H9 (cell line): Measurements from ENCODE around the gene ARHGEF12. TPM values are rescaled to one million over a fixed set of nuclear protein-coding genes. Genes with fewer than 3 reads are reported as not detected.

Source experiments
- DNase-seq: peaks from one replicate; pipeline ENCODE4 v3.0.0-alpha.2; 2017
- H2AFZ ChIP-seq: one replicate; pipeline ENCODE4 v1.6.1; 2013; ENCODE audit warnings: mild to moderate bottlenecking, low read length, control low read depth, moderate library complexity
- H2AK5ac ChIP-seq: 2 replicates; pipeline ENCODE4 v1.6.1; 2013; ENCODE audit warnings: low read length, control low read depth, mixed read lengths; ENCODE audit not compliant: insufficient read length
- H2BK120ac ChIP-seq: one replicate; pipeline ENCODE4 v1.6.1; 2013; ENCODE audit warnings: low read depth, mild to moderate bottlenecking, low read length, control low read depth, inconsistent platforms; ENCODE audit not compliant: poor library complexity, severe bottlenecking
- H2BK12ac ChIP-seq: 2 replicates; pipeline ENCODE4 v1.6.1; 2013; ENCODE audit warnings: low read length, control low read depth, mixed read lengths, low read depth; ENCODE audit not compliant: insufficient read length
- H2BK15ac ChIP-seq: 2 replicates; pipeline ENCODE4 v1.6.1; 2013; ENCODE audit warnings: low read depth, low read length, control low read depth
- H2BK20ac ChIP-seq: one replicate; pipeline ENCODE4 v1.6.1; 2013; ENCODE audit warnings: low read depth, mild to moderate bottlenecking, low read length, control low read depth, inconsistent platforms; ENCODE audit not compliant: poor library complexity, severe bottlenecking
- H2BK5ac ChIP-seq: 2 replicates; pipeline ENCODE4 v1.6.1; 2013; ENCODE audit warnings: low read length, control low read depth, mixed read lengths; ENCODE audit not compliant: insufficient read length
- H3K14ac ChIP-seq: 2 replicates; pipeline ENCODE4 v1.6.1; 2013; ENCODE audit warnings: low read length, control low read depth; ENCODE audit not compliant: insufficient read depth
- H3K18ac ChIP-seq: 2 replicates; pipeline ENCODE4 v1.6.1; 2013; ENCODE audit warnings: low read depth, mild to moderate bottlenecking, mixed read lengths, low read length, control low read depth; ENCODE audit not compliant: insufficient read length
- H3K23ac ChIP-seq: 2 replicates; pipeline ENCODE4 v1.6.1; 2013; ENCODE audit warnings: low read length, control low read depth, mixed read lengths, low read depth; ENCODE audit not compliant: insufficient read length
- H3K23me2 ChIP-seq: 2 replicates; pipeline ENCODE4 v1.6.1; 2013; ENCODE audit warnings: low read depth, mild to moderate bottlenecking, mixed read lengths, low read length, control low read depth; ENCODE audit not compliant: insufficient read length, poor library complexity, severe bottlenecking
- H3K27ac ChIP-seq: 2 replicates; pipeline ENCODE4 v1.5.1; 2013; ENCODE audit warnings: low read length, control low read depth, mixed read lengths, low read depth; ENCODE audit not compliant: insufficient read length
- H3K27me3 ChIP-seq: 2 replicates; pipeline ENCODE4 v1.6.1; 2013; ENCODE audit warnings: low read length, control low read depth, inconsistent platforms; ENCODE audit not compliant: insufficient read depth
- H3K4ac ChIP-seq: 2 replicates; pipeline ENCODE4 v1.6.1; 2013; ENCODE audit warnings: low read depth, mild to moderate bottlenecking, control low read depth, inconsistent platforms, low read length, moderate library complexity
- H3K4me1 ChIP-seq: 2 replicates; pipeline ENCODE4 v1.6.1; 2013; ENCODE audit warnings: low read length, control low read depth, inconsistent platforms; ENCODE audit not compliant: insufficient read depth
- H3K4me2 ChIP-seq: 2 replicates; pipeline ENCODE4 v1.6.1; 2013; ENCODE audit warnings: low read length, control low read depth, mixed read lengths; ENCODE audit not compliant: insufficient read length, insufficient read depth
- H3K56ac ChIP-seq: 2 replicates; pipeline ENCODE4 v1.6.1; 2013; ENCODE audit warnings: low read depth, mild to moderate bottlenecking, mixed read lengths, low read length, control low read depth; ENCODE audit not compliant: insufficient read length
- H3K79me1 ChIP-seq: 2 replicates; pipeline ENCODE4 v1.6.1; 2013; ENCODE audit warnings: low read depth, mild to moderate bottlenecking, moderate library complexity, low read length, control low read depth, inconsistent platforms; ENCODE audit not compliant: insufficient read depth, poor library complexity, severe bottlenecking
- H3K79me2 ChIP-seq: 2 replicates; pipeline ENCODE4 v1.6.1; 2013; ENCODE audit warnings: low read length, control low read depth, inconsistent platforms; ENCODE audit not compliant: insufficient read depth
- H3K9ac ChIP-seq: 2 replicates; pipeline ENCODE4 v1.6.1; 2013; ENCODE audit warnings: low read length, control low read depth, mixed read lengths; ENCODE audit not compliant: insufficient read length; ENCODE audit errors: extremely low read depth
- H3K9me3 ChIP-seq: one replicate; pipeline ENCODE4 v1.6.1; 2013; ENCODE audit warnings: low read depth, low read length, inconsistent platforms; ENCODE audit not compliant: control insufficient read depth
- H3T11ph ChIP-seq: one replicate; pipeline ENCODE4 v1.6.1; 2013; ENCODE audit warnings: mild to moderate bottlenecking, low read length, control low read depth, inconsistent platforms
- H4K20me1 ChIP-seq: one replicate; pipeline ENCODE4 v1.6.1; 2013; ENCODE audit not compliant: control insufficient read depth, insufficient read length, insufficient read depth
- H4K5ac ChIP-seq: 2 replicates; pipeline ENCODE4 v1.6.1; 2013; ENCODE audit warnings: low read depth, mild to moderate bottlenecking, mixed read lengths, low read length, control low read depth; ENCODE audit not compliant: insufficient read length
- H4K8ac ChIP-seq: replicated peaks from 2 replicates; pipeline ENCODE4 v1.6.1; 2013; ENCODE audit warnings: low read length, control low read depth, mixed read lengths, low read depth; ENCODE audit not compliant: insufficient read length
- H4K91ac ChIP-seq: 2 replicates; pipeline ENCODE4 v1.6.1; 2013; ENCODE audit warnings: low read depth, mild to moderate bottlenecking, moderate library complexity, mixed read lengths, low read length, control low read depth; ENCODE audit not compliant: insufficient read length
- H3K27ac Mint-ChIP-seq, 3 experiments: 2 replicates in 2 of 3; 3 replicates in 1 of 3; pipeline ENCODE4 v1.8.0; 2020 to 2021; ENCODE audit warnings: mixed read lengths in 3 of 3, mild to moderate bottlenecking in 1 of 3, moderate library complexity in 1 of 3
- H3K27me3 Mint-ChIP-seq: 2 replicates; pipeline ENCODE4 v1.8.0; 2021; ENCODE audit warnings: low read depth, mild to moderate bottlenecking, moderate library complexity, mixed read lengths
- H3K36me3 Mint-ChIP-seq, 3 experiments: 2 replicates in 2 of 3; 3 replicates in 1 of 3; pipeline ENCODE4 v1.8.0; 2020 to 2021; ENCODE audit warnings: low read depth in 3 of 3, mixed read lengths in 3 of 3; ENCODE audit not compliant: insufficient read depth in 1 of 3
- H3K4me1 Mint-ChIP-seq, 2 experiments: 2 replicates each; pipeline ENCODE4 v1.8.0; 2020; ENCODE audit warnings: mixed read lengths in 2 of 2
- H3K4me3 Mint-ChIP-seq, 2 experiments: 2 replicates in 1 of 2; 3 replicates in 1 of 2; pipeline ENCODE4 v1.8.0; 2020 to 2021; ENCODE audit warnings: mild to moderate bottlenecking in 2 of 2, mixed read lengths in 2 of 2, moderate library complexity in 1 of 2
- H3K9me3 Mint-ChIP-seq, 2 experiments: 2 replicates in 1 of 2; 3 replicates in 1 of 2; pipeline ENCODE4 v1.8.0; 2020; ENCODE audit warnings: mild to moderate bottlenecking in 2 of 2, mixed read lengths in 2 of 2, moderate library complexity in 1 of 2
- WGBS: extraction: QIAGEN DNeasy Blood & Tissue Kit; methylation state at CpG from one replicate; pipeline ENCODE4 v1.1.7; 2013; ENCODE audit warnings: missing lambda C conversion rate, low lambda C conversion rate, mixed read lengths; ENCODE audit not compliant: insufficient read length; ENCODE audit errors: extremely low coverage; 5-methylcytosine and 5-hydroxymethylcytosine counted together
- total RNA-seq: library from RNA; stranded (reverse); gene quantifications from 2 replicates; pipeline ENCODE4 v1.2.1, GENCODE V29; 2021
- TF ChIP-seq, protein P1 (sequence below): fragments of 200-600 bp; sonication (generic); conservative IDR thresholded peaks from 3 replicates; pipeline ENCODE4 v1.8.0; 2021; ENCODE audit warnings: antibody characterized with exemption, mild to moderate bottlenecking

Gene ARHGEF12
- total RNA-seq, 1 experiment from 2014 or later: 27.0 TPM

DNA sequence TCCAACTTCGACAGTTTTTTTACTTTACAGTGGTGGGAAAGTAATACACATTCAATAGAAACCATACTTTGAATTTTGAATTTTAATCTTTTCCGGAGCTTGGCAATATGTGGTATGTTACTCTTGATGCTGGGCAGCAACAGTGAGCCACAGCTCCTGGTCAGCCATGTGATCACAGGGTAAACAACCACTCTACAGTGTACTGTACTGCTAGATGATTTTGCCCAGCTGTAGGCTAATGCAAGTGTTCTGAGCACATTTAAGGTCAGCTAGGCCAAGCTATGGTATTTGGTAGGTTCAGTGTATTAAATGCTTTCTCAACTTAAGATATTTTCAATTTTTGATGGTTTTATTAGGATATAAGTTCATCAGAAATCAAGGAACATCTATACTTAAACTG lies 126.6 kb downstream of the ARHGEF12 start:
- Histone ChIP-seq H2BK120ac (no peak overlapping the region), H2AK5ac (no peak overlapping the region), H4K91ac (no peak overlapping the region), H4K5ac (no peak overlapping the region), H2BK15ac (no peak overlapping the region), H3K79me2 (no peaks in the 10 kb centered on the region), H3K18ac (no peak overlapping the region), H3K4ac (no peak overlapping the region), H2AFZ (no peak overlapping the region), H3K4me2 (no peak overlapping the region), H2BK20ac (no peak overlapping the region), H3K79me1 (no peaks in the 10 kb centered on the region), H2BK5ac (no peak overlapping the region), H3K9ac (no peak overlapping the region), H3K56ac (no peak overlapping the region), H3K27ac (no peak overlapping the region), H3K9me3 (no peaks in the 10 kb centered on the region), H3T11ph (no peak overlapping the region), H3K4me1 (no peaks in the 10 kb centered on the region), H3K23ac (no peak overlapping the region), H4K20me1 (no peaks in the 10 kb centered on the region), H3K27me3 (no peaks in the 10 kb centered on the region), H2BK12ac (no peak overlapping the region), H4K8ac (no peak overlapping the region), H3K23me2 (no peaks in the 10 kb centered on the region), H3K14ac (no peak overlapping the region)
- no peak overlapping the region for H3K27ac Mint-ChIP-seq
- no peak for DNase-seq
- H3K4me1 Mint-ChIP-seq: no peaks in the 10 kb centered on the region
- TF ChIP-seq, protein P1, sequence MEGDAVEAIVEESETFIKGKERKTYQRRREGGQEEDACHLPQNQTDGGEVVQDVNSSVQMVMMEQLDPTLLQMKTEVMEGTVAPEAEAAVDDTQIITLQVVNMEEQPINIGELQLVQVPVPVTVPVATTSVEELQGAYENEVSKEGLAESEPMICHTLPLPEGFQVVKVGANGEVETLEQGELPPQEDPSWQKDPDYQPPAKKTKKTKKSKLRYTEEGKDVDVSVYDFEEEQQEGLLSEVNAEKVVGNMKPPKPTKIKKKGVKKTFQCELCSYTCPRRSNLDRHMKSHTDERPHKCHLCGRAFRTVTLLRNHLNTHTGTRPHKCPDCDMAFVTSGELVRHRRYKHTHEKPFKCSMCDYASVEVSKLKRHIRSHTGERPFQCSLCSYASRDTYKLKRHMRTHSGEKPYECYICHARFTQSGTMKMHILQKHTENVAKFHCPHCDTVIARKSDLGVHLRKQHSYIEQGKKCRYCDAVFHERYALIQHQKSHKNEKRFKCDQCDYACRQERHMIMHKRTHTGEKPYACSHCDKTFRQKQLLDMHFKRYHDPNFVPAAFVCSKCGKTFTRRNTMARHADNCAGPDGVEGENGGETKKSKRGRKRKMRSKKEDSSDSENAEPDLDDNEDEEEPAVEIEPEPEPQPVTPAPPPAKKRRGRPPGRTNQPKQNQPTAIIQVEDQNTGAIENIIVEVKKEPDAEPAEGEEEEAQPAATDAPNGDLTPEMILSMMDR: no peak
- H3K27me3 Mint-ChIP-seq: no peaks in the 10 kb centered on the region; the same call in 1 of the 2 replicates
- H3K36me3 Mint-ChIP-seq: peaks cover 19 to 67% (median 54%) of the 10 kb centered on the region in 3 experiments; a peak in 6 of 7 replicates
- no peaks in the 10 kb centered on the region for H3K9me3 Mint-ChIP-seq
- no peak overlapping the region for H3K4me3 Mint-ChIP-seq
- no CpG with 5 or more reads among the region's 2 CpGs for WGBS
